GM18526 (cell line): ENCODE results near the gene TBX15.

ENCODE experiments used
- POLR2A ChIP-seq: IDR thresholded peaks from 3 replicates; pipeline ENCODE4 v1.6.1; 2011; ENCODE audit not compliant: insufficient read length; ENCODE audit errors: extremely low read depth

TBX15 gene

DNA sequence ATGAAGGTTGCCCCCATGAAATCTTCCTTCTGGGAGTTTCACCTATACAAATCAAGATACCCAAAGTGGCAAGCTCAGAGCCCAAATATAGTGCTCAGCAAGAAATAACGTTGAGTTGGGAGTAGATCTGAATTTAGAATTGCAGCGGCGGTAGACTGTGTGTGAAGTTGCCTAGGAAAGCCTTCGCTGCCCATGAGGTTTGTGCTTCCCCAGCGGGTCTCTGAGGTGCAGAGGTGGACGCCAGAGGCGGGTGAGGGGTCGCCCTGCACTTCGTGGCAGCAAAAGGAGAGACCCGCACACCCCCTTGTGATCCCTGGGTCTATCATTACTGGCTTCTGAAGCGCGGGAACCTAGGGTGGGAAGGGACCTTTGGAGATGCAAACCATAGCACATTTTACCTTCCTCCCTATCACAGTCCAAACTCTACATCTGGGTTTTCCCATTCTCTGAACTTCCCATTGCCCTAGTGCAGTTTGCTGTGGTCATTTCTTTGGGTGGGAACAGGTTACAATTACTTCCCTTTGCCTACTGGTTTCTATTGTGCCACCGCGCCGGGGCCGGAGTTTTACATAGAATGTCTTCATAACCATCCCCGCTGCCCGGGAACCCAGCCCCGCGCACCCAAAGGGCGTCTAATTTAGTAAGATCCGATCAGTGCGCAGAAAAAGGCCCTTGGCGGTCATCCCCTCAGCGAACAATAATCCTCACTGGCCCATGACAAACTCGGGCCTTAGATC is 5.2 kb downstream of the TBX15 start:
- TF ChIP-seq POLR2A: no peak

DNA sequence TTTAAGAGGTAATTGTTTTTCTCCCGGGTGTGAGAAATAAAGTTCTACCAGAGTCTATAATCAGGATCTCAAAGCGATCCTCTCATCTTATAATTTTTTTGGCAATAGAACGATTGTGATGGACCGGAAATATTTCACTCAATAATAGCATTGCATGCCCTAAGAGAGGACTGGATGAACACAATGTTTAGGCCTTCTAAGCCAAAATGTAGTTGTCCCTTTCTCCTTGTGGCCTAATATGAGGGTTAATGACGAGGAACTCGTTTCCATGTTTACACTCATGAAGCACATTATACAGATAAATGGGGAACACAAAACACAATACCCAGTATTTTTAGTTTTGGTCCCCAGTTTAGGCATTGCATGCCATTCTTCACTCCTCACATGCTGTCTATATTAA is 5.9 kb downstream of the TBX15 start:
- TF ChIP-seq POLR2A: no peak

DNA sequence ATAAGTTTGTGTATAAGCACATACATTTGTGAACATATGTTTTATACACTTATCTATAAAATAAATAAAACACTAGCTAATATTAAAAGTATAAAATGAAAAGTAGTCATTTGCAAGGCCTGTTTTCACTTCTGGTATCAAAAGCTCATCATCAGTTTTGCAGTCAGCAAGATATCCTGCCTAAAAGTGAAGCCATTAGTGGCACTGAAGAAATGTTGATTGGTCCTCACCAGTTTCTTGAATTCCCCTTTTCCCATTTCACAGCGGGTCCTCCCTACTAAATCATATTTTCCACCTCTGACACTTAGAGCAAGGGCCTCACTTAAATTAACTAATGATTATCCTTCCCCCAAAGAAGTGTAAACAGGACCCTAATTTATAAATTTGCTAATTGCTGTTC is 6.7 kb downstream of the TBX15 start:
- no peak for TF ChIP-seq POLR2A

DNA sequence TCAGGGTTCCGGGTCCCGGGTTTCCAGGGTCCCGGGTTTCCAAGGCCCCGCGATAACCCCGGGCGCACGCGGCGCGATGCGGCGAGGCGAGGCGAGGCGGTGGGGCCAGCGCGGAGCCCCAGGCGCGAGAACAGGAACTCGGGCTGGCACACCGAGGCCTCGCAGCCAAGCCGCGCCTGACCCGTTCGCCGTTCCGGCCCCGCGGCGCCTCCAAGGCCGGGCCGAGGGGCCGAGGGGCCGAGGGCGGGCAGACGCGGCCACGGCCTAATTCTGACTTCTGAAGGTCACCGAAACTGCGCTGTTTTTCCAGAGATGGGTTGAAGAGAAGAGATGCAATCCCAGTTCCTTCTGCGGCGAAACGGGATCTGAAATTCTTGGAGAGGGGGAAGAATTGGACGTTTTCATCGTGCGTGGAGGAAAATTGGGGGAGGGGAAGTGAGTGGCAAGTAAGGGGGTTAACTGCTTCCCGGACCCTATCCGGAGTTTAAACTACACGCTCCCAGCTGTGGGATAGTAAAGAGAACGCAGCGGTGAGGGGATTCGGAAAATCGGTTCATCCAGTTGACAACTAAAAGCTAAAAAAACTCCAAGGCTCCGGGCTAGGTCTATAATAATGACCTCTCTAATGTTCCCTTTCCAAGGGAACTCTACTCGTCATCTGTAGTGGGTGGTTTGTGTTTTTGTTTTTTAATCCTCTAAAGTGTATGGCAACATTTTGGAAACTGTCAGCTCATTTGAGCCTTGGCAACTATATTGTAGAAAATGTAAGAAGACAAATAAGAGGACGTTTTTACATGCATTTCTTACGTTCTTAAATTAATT is 8.2 kb downstream of the TBX15 start:
- TF ChIP-seq POLR2A: no peak

DNA sequence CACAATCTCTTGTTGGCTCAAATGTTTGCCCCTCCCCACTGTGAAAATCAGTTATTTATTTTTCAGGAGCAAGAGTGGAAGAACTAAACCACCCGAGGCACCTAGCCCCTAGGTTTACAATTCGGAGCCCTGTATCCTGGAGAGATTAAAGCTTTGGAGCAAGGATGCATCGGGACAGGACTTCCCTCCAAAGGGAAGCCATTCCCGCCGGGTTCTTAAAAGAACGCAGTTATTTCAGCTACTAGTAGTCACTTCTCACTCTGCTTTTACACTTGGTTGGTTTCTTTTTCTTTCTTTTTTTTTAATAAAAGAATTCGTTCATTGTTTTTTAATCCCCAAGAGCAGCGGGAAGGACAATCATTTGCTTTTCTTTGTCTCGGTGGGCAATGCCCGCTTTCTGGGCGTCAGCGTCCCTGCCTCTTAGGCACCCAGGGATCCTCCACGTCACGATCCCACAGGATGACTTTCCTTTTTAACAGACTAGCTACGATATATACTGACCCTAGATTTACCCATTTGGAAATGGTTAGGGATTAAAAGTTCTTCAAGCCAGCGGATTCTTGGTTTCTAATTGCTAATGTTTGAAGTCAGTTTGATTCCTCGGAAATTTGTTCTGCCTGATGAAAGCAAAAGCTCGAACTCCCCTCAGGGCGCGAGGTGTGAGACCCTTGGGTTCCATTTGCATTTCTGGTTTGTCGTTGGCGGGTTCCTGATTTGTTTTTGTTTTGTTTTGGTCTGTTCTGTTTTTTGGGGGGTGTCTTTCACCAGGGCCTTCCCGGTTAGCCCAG is 9.0 kb downstream of the TBX15 start:
- no peak for TF ChIP-seq POLR2A

DNA sequence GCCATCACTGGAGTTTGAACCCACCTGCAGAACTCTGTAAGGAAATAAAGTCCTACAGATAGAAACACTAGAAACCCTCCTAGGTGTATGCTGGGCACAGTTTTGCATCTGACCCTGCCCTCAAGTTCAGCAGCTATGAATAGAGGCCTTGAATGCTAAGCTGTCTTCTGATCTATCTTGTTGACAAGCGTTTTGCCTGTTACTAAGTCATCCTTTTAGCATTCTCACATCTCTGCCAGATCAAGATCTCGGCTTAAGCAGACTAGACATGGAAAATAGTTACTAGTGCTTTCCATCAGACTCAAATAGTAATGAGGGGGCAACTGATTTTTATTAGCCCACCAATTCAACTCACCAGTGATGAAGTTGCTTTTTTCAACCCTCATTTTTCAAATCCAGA is 10.5 kb downstream of the TBX15 start:
- no peak for TF ChIP-seq POLR2A

DNA sequence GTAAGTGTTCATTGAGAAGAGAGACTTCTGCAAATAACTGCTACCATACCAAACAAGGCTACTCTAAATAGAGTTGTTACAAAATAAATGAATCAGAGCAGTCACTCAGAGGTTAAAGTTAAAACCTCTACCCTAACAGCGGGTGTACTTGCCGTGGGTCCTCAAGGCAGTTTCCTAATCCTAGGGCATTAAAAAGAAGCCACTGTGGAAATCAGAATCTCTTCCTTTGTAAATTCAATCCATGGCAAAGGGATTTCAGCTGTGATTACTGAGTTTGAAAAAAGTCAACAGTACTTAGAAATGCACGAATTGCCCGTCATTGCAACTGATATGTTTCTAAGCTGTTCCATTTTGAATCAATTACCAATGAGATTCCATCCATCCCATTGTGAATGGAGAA is 13.5 kb downstream of the TBX15 start:
- TF ChIP-seq POLR2A: no peak

DNA sequence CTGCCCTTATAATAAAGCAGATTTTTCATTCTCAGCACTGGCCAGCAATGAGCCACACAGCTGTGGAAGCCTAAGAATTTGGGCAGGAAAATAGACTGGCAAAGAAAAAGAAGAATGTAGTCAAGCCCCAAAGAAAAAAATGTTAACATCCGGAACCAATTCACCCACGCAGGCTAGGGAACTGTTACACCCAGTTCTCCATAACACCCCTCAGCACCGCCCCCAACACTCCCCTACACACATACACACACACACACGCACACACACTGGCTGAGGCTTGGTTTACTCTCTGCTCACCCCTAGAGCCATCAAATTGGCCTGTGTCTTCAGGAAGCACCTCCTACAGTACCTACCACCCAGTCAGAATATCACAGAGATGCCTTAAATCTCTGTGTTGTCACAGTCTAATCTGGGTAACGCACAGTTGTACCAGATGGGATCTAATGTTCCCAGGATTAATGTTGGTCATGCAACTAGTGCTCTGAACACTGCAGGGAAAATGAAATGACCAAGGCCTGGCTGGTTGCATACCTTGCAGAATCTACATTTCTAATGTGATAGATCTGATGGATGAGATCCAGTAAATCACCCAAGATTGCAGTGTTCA is 14.5 kb downstream of the TBX15 start:
- no peak for TF ChIP-seq POLR2A

DNA sequence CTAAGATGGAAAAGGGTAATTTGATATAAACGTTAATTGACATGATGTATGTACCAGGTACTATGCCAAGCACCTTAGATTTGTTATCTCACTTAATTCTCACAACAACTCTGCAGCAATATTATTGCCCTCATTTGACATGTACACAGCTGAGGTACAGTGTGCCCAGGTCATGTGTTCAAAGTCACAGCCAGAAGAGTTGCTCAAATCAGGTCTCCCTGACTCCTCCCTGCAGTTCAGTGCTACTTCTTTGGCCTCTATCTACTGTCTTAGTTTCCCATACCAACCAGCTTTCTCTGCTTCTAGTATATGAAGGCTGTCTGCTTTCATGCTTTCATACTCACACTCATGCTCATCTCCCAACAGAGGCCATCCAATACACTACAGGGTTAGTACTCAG is 15.1 kb downstream of the TBX15 start:
- TF ChIP-seq POLR2A: no peak

DNA sequence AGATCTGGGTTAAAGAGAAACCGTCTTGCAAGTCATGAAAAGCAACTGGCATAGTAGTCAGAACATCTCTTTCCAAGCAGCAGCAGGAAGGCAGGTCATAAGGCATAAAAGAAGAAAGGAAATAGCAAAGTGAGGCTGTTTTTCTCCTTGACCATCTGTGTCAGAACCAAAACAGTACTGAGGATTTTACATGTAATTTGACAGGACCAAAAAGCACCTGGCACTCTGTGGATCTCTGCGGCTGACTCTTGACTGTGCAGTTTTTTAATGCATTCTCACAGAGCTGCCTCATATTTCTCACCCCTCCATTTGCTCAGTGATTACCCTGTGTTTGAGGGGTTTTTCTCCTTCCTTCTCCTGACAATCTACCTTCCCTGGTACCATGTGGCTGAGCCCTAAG is 17.7 kb downstream of the TBX15 start:
- no peak for TF ChIP-seq POLR2A

DNA sequence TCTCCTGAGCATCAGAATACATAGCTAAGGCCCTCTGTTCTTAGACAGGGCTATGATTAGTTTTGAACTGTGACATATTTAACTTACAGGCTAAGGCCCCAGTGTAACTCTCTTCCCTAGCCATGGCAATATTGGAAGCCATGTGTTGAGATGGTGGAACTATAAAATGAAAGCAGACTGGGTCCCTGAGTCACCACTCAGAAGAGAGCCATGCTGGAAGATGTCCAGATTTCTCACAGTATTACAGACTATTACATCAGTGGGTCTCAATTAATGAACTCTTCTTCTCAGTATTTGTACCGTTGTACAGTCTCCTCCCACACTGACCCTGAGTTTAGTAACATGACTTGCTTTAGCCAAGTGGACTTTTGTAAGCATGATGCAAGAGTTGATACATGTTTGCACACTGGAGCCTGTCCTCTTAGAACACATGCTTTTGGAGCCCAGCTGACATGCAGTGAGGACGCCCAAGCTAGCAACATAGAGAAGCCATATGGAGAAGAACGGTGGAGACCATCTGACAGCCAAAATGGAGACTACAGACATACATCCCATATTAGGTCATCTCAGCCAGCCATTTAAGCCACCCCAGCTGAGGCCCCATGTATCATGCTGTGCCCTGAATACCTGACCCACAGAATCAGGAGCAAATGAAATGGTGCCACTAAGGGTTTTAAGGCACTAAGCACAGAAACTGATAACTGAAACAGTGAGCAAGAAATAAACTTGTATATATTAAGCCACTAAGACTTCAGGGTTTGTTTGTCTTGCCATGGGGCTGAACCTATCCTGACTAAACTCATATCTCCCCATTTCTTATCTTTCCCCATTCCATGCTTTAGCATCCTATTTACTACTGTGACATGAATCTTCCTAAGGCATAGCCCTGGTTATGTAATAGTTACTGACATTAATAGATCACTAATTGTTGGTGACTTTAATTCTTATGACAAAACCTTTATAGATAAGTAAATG is 24.4 kb downstream of the TBX15 start:
- TF ChIP-seq POLR2A: no peak

DNA sequence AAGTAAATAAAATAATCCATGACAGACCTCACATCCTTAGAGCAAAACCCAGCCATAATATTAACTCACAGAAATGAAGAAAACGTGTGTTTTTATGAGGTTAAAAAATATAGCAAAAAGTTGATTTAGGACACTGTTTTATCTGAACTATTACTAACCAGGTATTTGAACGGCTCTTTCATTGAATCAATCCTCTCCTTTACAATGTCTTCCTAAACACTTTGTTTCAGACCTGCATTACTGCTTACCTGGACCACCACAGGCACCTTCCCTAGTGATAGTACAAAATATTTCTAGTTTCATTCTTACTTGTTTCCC is 25.0 kb downstream of the TBX15 start:
- no peak for TF ChIP-seq POLR2A

DNA sequence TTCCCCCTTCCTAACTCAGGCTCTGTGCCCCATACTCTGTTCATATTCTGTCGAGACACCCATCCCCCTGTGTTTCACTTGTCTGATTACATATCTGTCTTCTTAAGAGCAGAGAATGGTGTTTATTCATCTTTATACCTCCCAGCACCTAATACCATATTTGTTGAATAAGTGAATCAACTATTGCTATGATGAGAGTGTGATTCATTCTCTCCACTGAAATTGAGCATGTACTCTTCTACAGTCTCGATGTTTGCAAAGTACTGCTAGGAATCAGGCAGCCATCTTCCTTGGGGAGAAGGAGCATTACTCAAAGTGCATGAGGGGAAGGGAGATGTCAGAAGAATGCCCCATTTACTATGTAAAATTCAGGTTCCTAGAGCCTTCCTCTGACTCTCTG is 27.0 kb downstream of the TBX15 start:
- no peak for TF ChIP-seq POLR2A

DNA sequence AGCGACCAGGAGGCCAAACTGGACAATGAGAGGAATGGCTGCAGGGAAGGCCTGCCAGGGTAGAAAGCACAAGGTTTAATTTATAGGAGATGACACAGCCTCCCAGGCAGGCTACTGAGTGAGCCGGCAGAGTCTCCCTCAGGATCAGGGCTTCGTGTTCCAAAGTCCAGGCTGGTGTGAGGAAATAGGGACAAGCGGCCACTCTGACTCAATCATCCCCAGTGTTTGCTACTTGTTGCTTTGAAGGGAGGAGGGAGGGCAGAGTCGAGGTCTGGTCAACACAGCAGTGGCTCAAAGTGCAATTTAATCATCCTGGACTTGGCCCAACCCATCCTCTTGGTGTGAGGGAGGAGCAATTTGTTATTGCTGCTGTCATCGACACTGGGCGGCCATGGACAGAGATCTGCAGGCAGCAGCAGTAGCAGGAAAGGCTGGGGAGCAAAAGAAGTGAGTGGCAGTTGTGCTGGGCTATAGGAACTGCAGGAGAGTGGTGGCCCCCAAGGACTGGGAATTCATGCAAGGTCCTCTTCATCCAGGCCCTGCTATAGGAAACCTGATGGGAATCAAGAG is 27.5 kb downstream of the TBX15 start:
- TF ChIP-seq POLR2A: no peak

DNA sequence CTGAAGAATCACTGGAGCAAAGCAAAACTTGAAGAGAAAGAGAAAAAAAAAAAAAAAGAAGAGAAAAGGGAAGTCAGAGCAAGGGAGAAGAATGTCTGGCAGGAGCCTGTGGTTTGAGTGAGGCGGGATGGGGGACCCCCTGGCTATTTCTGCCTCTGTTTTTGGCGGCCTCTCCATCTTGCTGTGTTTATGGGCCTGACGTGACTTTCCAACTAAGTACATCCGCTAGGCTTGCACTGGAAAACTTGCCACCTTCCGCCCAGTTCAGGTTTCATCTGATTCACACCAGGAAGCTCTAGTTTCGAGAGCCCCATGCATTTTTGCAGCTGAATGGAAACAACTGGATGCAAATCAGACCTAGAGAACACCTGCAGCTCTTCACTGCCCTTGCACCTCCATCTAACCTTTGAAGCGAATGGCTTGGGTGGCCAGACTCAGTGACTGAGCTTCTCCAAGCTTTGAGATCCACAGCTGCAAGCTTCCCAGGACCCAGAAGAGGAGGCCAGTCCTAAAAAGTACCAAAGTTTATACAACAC is 28.0 kb downstream of the TBX15 start:
- TF ChIP-seq POLR2A: no peak
